ENCODE data around the gene CDH7. TPM values are rescaled to one million over a fixed set of nuclear protein-coding genes. Genes with fewer than 3 reads are reported as not detected.

Gene CDH7
- total and polyA plus RNA-seq, 2 experiments from 2014 or later, result 2.8 to 3.7 TPM

DNA sequence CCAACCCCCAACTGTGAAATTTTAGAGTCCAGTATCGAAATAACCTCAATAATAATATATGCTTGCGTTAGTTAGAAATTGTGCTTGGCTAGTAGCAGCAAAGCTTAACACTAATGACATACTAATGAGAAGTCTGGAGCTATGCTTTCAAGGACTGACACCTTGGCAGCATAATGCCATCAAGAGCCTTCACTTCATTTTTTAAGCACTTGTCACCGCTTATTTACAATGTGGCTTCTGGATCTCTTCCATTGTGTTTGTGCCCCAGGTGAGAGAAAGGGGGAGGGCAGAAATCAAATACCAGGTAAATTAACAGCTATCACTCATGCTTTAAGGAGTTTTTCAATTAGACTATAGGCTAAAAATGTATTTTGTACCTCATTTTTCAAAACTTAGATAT is 101.5 kb downstream of the CDH7 start:
- no peak for DNase-seq (ENCODE audit: low spot score)
- TF ChIP-seq EZH2phosphoT487 (IDR thresholded peaks at IDR 0.05; ENCODE audit: low read depth, severe bottlenecking, unreplicated experiment), result no peak
- TF ChIP-seq, protein P1, sequence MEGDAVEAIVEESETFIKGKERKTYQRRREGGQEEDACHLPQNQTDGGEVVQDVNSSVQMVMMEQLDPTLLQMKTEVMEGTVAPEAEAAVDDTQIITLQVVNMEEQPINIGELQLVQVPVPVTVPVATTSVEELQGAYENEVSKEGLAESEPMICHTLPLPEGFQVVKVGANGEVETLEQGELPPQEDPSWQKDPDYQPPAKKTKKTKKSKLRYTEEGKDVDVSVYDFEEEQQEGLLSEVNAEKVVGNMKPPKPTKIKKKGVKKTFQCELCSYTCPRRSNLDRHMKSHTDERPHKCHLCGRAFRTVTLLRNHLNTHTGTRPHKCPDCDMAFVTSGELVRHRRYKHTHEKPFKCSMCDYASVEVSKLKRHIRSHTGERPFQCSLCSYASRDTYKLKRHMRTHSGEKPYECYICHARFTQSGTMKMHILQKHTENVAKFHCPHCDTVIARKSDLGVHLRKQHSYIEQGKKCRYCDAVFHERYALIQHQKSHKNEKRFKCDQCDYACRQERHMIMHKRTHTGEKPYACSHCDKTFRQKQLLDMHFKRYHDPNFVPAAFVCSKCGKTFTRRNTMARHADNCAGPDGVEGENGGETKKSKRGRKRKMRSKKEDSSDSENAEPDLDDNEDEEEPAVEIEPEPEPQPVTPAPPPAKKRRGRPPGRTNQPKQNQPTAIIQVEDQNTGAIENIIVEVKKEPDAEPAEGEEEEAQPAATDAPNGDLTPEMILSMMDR (IDR thresholded peaks at IDR 0.05; ENCODE audit: poor library complexity), result no peak
- TF ChIP-seq EZH2 (IDR thresholded peaks at IDR 0.05; ENCODE audit: borderline replicate concordance), result no peak
- Histone ChIP-seq H3K36me3 (replicated peaks; ENCODE audit: insufficient read depth, low read depth) (no peaks in the 10 kb centered on the region), H3K79me2 (no peaks in the 10 kb centered on the region), H3K27ac (no peak overlapping the region), H3K4me3 (no peak overlapping the region), H3K27me3 (no peaks in the 10 kb centered on the region), H3K4me2 (no peak overlapping the region), H3K9me3 (ENCODE audit: low read depth) (no peaks in the 10 kb centered on the region), H3K9me2 (replicated peaks; ENCODE audit: insufficient read depth) (no peaks in the 10 kb centered on the region), H3K4me1 (ENCODE audit: insufficient read depth) (no peaks in the 10 kb centered on the region), H4K20me1 (ENCODE audit: insufficient read depth, poor library complexity, severe bottlenecking) (no peaks in the 10 kb centered on the region), H2AFZ (no peak overlapping the region)
- WGBS (ENCODE audit: low lambda C conversion rate, missing lambda C conversion rate), result 88% methylated on average over 3 of the region's 3 CpGs

DNA sequence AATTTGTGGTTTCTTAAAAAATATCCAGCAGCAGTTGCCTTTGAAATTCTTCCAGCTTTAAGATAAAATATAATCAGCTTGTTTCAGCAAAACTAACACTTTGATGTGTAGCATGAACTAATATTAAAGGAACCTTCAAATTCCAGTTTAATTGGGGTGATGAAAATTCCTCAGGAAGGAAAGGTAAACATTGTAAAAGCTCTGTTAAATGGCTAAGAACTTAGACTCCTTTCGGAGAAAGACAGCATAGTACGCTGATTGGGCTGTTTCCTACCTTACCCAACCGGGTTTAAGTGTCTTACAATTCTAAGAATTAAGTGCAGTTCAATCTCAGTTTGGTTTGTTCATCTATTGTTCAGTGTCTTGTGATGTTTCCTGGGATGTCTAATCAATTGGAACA is 108.3 kb downstream of the CDH7 start:
- Histone ChIP-seq H3K36me3 (replicated peaks; ENCODE audit: insufficient read depth, low read depth) (no peaks in the 10 kb centered on the region), H3K79me2 (no peaks in the 10 kb centered on the region), H3K9me3 (ENCODE audit: low read depth) (no peaks in the 10 kb centered on the region), H3K27ac (peak overlapping the region; percentile 25), H3K4me2 (peak overlapping the region; percentile 57), H2AFZ (no peak overlapping the region), H4K20me1 (ENCODE audit: insufficient read depth, poor library complexity, severe bottlenecking) (no peaks in the 10 kb centered on the region), H3K27me3 (no peaks in the 10 kb centered on the region), H3K4me3 (no peak overlapping the region), H3K4me1 (ENCODE audit: insufficient read depth) (no peaks in the 10 kb centered on the region), H3K9me2 (replicated peaks; ENCODE audit: insufficient read depth) (no peaks in the 10 kb centered on the region)
- DNase-seq (ENCODE audit: low spot score), result peak; percentile 13
- WGBS (ENCODE audit: low lambda C conversion rate, missing lambda C conversion rate), result 16% methylated on average over 3 of the region's 3 CpGs
- TF ChIP-seq EZH2 (IDR thresholded peaks at IDR 0.05; ENCODE audit: borderline replicate concordance) (no peak), EZH2phosphoT487 (IDR thresholded peaks at IDR 0.05; ENCODE audit: low read depth, severe bottlenecking, unreplicated experiment) (no peak)
- TF ChIP-seq, protein P1 (IDR thresholded peaks at IDR 0.05; ENCODE audit: poor library complexity), result no peak

DNA sequence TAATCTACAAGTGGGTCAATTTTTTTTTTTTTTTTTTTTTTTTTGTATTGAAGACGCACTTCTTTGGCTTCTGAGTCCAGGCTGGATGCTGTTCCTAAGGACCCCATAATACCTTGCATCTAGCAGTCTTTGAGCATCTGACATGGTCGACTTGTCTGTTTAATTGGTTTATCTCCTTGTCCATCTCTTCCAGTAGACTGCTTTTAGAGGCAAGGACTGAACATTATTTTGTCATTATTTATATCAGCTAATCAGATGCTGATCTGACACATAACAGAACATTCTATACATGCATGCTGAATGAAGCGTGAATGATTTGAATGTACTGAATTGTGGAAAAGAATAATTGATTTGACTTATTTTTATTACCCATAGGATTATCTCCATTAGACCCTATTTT is 118.7 kb downstream of the CDH7 start:
- no peak for DNase-seq (ENCODE audit: low spot score)
- no peak overlapping the region for H3K4me3 ChIP-seq
- H3K79me2 ChIP-seq, result no peaks in the 10 kb centered on the region
- no peaks in the 10 kb centered on the region for H4K20me1 ChIP-seq (ENCODE audit: insufficient read depth, poor library complexity, severe bottlenecking)
- TF ChIP-seq EZH2phosphoT487 (IDR thresholded peaks at IDR 0.05; ENCODE audit: low read depth, severe bottlenecking, unreplicated experiment) (no peak), EZH2 (IDR thresholded peaks at IDR 0.05; ENCODE audit: borderline replicate concordance) (no peak)
- TF ChIP-seq, protein P1 (IDR thresholded peaks at IDR 0.05; ENCODE audit: poor library complexity), result no peak
- H3K4me2 ChIP-seq, result no peak overlapping the region
- no peaks in the 10 kb centered on the region for H3K36me3 ChIP-seq (replicated peaks; ENCODE audit: insufficient read depth, low read depth)
- H3K4me1 ChIP-seq (ENCODE audit: insufficient read depth), result no peaks in the 10 kb centered on the region
- H3K9me3 ChIP-seq (ENCODE audit: low read depth), result no peaks in the 10 kb centered on the region
- H3K9me2 ChIP-seq (replicated peaks; ENCODE audit: insufficient read depth), result no peaks in the 10 kb centered on the region
- 27% methylated on average over 3 of the region's 3 CpGs for WGBS (ENCODE audit: low lambda C conversion rate, missing lambda C conversion rate)
- H2AFZ ChIP-seq, result no peak overlapping the region
- H3K27ac ChIP-seq, result no peak overlapping the region
- H3K27me3 ChIP-seq, result no peaks in the 10 kb centered on the region

- no peak for TF ChIP-seq EZH2 (IDR thresholded peaks at IDR 0.05; ENCODE audit: borderline replicate concordance)
- TF ChIP-seq, protein P1 (IDR thresholded peaks at IDR 0.05; ENCODE audit: poor library complexity), result no peak
- TF ChIP-seq EZH2phosphoT487 (IDR thresholded peaks at IDR 0.05; ENCODE audit: low read depth, severe bottlenecking, unreplicated experiment), result no peak
- WGBS (ENCODE audit: low lambda C conversion rate, missing lambda C conversion rate), result 65% methylated on average over 3 of the region's 3 CpGs
Observed at GRCh38 chr18:65876310-65876709, 125.5 kb downstream of the CDH7 start.

More at GRCh38 chr18:65876310-65876709, 125.5 kb downstream of the CDH7 start:
- no peak overlapping the region for H3K4me3 ChIP-seq
- no peak for DNase-seq (ENCODE audit: low spot score)
- H4K20me1 ChIP-seq (ENCODE audit: insufficient read depth, poor library complexity, severe bottlenecking), result no peaks in the 10 kb centered on the region
- H2AFZ ChIP-seq, result no peak overlapping the region
- no peak overlapping the region for H3K4me2 ChIP-seq
- no peaks in the 10 kb centered on the region for H3K36me3 ChIP-seq (replicated peaks; ENCODE audit: insufficient read depth, low read depth)
- H3K27me3 ChIP-seq, result no peaks in the 10 kb centered on the region
- no peaks in the 10 kb centered on the region for H3K4me1 ChIP-seq (ENCODE audit: insufficient read depth)
- H3K9me3 ChIP-seq (ENCODE audit: low read depth), result no peaks in the 10 kb centered on the region
- no peak overlapping the region for H3K27ac ChIP-seq
- no peaks in the 10 kb centered on the region for H3K79me2 ChIP-seq
- no peaks in the 10 kb centered on the region for H3K9me2 ChIP-seq (replicated peaks; ENCODE audit: insufficient read depth)

Data from hepatocyte (in vitro differentiated cells).